Measurements from ENCODE around the gene CELSR1.

DNA sequence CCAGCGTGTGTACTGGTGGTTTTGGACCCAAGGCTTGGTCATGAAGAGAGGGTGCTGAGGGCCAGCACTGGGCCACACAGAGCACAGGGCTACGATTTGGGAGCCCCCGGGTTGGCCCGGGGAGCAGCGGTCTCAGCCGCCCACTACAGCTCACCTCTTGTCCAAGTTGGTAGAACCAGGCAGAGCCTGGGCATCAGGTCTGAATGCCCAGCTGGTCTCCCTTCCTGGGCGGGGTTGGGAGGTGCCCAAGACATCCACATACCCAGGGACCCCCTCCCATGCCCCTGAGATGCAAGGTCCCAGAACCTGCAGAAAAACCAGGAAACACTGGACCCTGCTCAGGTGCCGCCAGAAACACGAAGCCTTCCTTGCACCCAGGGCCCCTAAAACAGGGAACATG, 18.0 kb downstream of the CELSR1 start:
- TF ChIP-seq CTCF (IDR thresholded peaks at IDR 0.05; ENCODE audit: low read depth, low read length, poor library complexity, severe bottlenecking) (no peak), EZH2phosphoT487 (IDR thresholded peaks at IDR 0.05; ENCODE audit: borderline replicate concordance, low read length) (no peak)

Measured in DOHH2 (cell line).